ENCODE data around the gene PLK5.

- TF ChIP-seq, protein P1, sequence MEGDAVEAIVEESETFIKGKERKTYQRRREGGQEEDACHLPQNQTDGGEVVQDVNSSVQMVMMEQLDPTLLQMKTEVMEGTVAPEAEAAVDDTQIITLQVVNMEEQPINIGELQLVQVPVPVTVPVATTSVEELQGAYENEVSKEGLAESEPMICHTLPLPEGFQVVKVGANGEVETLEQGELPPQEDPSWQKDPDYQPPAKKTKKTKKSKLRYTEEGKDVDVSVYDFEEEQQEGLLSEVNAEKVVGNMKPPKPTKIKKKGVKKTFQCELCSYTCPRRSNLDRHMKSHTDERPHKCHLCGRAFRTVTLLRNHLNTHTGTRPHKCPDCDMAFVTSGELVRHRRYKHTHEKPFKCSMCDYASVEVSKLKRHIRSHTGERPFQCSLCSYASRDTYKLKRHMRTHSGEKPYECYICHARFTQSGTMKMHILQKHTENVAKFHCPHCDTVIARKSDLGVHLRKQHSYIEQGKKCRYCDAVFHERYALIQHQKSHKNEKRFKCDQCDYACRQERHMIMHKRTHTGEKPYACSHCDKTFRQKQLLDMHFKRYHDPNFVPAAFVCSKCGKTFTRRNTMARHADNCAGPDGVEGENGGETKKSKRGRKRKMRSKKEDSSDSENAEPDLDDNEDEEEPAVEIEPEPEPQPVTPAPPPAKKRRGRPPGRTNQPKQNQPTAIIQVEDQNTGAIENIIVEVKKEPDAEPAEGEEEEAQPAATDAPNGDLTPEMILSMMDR (conservative IDR thresholded peaks at IDR 0.05; ENCODE audit: low read depth, low read length) = no peak
- no peak for TF ChIP-seq EZH2 (IDR thresholded peaks at IDR 0.05; ENCODE audit: borderline replicate concordance, low read depth, low read length, poor library complexity, severe bottlenecking)
Observed at GRCh38 chr19:1572795-1573194, 48.9 kb downstream of the PLK5 start.

Data from A673 (cell line).